Measurements from ENCODE around the gene PLXNA4.

DNA sequence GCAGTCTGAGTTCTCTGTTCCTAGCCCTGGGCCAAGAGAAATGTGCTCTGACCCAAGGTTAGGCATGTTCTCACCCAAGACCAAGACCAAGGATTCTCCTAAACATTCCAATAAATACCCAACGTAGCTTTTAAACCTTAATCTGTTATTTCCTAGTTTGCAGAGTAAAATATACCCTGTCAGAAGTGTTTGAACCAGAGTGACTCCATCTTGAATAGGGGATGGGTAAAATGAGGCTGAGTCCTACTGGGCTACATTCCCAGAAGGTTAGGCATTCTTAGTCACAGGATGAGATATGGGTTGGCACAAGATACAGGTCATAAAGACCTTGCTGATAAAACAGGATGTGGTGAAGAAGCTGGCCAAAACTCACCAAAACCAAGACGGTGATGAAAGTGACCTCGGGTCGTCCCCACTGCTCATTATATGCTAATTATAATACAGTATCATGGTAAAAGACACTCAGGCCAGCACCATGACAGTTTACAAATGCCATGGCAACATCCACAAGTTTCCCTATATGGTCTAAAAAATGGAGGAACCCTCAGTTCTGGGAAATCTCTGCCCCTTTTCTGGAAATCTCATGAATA lies 27.7 kb downstream of the PLXNA4 start:
- TF ChIP-seq EZH2 (IDR thresholded peaks at IDR 0.05; ENCODE audit: insufficient read depth, poor library complexity, severe bottlenecking) (no peak), EZH2phosphoT487 (IDR thresholded peaks at IDR 0.05; ENCODE audit: insufficient read depth, low read depth) (no peak)

Data from GM23248 (cell line).